Skeletal muscle tissue (tissue), 4 donors: ENCODE data around the gene HOXA9. TPM values are rescaled to one million over a fixed set of nuclear protein-coding genes. Genes with fewer than 3 reads are reported as not detected.

Experiments
- H3K27ac ChIP-seq: one replicate; pipeline ENCODE4 v1.7.0; 2013; ENCODE audit warnings: mild to moderate bottlenecking, low read depth, low read length, inconsistent platforms
- H3K27me3 ChIP-seq, 3 donors: one replicate each; pipeline ENCODE4 v1.7.0; 2013; ENCODE audit warnings: low read length in 3 of 3; ENCODE audit not compliant: control insufficient read depth in 3 of 3, insufficient read depth in 3 of 3
- H3K36me3 ChIP-seq, 3 donors: one replicate each; pipeline ENCODE4 v1.7.0; 2013; ENCODE audit warnings: low read length in 3 of 3; ENCODE audit not compliant: control insufficient read depth in 3 of 3, insufficient read depth in 3 of 3
- H3K4me1 ChIP-seq, 3 donors: one replicate each; pipeline ENCODE4 v1.7.0; 2013; ENCODE audit warnings: low read length in 3 of 3, mild to moderate bottlenecking in 3 of 3; ENCODE audit not compliant: control insufficient read depth in 3 of 3, insufficient read depth in 3 of 3
- H3K4me3 ChIP-seq, 3 donors: one replicate each; pipeline ENCODE4 v1.7.0; 2013; ENCODE audit warnings: low read length in 3 of 3
- H3K9ac ChIP-seq, 3 donors: one replicate each; pipeline ENCODE4 v1.7.0; 2013; ENCODE audit warnings: low read length in 3 of 3, mild to moderate bottlenecking in 3 of 3, moderate library complexity in 2 of 3, low read depth in 1 of 3
- H3K9me3 ChIP-seq, 3 donors: one replicate each; pipeline ENCODE4 v1.7.0; 2013; ENCODE audit warnings: low read length in 3 of 3; ENCODE audit not compliant: control insufficient read depth in 3 of 3
- total RNA-seq: library from RNA; depleted of rRNA; stranded (reverse); fragments of >200 nt; gene quantifications from one replicate; pipeline ENCODE4 v1.2.3, GENCODE V29; 2014
- donor health status: Osteomylitis.

The HOXA9 gene
- total RNA-seq, 1 donor from 2014 or later = 7.8 TPM

DNA sequence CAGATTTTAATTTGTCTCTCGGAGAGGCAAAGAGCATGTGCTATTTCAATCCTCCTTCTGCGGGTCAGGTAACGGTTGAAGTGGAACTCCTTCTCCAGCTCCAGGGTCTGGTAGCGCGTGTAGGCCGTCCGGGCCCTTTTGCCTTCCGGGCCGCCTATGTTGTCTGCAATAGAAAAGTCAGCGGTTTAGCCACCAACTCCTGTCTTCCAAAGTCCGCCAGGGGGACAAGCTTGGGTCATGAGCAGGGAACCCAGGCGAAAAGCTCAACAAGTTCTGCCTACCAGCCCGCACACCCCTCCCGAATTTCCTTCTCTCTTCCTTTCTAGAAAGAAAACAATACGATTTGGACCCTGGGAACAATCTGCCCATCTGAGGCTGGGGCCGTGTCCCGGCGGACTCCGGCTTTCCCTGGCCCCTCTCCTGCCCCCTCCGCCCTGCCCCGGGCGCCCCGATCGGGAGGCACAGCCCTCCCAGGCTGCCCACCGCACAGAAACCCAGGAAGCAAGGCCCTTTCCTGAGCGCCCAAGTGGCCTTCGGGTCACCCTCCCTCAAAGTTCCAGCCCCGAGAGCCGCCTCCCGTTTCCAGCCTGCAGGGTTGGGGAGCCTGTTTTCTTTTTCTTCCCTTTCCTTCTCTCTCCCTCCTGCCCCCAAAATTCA is 23.3 kb downstream of the HOXA9 start:
- no peaks in the 10 kb centered on the region for H3K9me3 ChIP-seq
- no peaks in the 10 kb centered on the region for H3K27me3 ChIP-seq
- peaks cover 7 to 14% (median 9%) of the 10 kb centered on the region in 3 donors for H3K4me1 ChIP-seq
- H3K4me3 ChIP-seq = peak overlapping the region; percentile 29 to 61 (median 49)
- H3K9ac ChIP-seq = peak overlapping the region in 1 of 3 donors; percentile 60
- H3K27ac ChIP-seq = no peak overlapping the region
- H3K36me3 ChIP-seq = peaks cover 17 to 49% (median 28%) of the 10 kb centered on the region in 3 donors

DNA sequence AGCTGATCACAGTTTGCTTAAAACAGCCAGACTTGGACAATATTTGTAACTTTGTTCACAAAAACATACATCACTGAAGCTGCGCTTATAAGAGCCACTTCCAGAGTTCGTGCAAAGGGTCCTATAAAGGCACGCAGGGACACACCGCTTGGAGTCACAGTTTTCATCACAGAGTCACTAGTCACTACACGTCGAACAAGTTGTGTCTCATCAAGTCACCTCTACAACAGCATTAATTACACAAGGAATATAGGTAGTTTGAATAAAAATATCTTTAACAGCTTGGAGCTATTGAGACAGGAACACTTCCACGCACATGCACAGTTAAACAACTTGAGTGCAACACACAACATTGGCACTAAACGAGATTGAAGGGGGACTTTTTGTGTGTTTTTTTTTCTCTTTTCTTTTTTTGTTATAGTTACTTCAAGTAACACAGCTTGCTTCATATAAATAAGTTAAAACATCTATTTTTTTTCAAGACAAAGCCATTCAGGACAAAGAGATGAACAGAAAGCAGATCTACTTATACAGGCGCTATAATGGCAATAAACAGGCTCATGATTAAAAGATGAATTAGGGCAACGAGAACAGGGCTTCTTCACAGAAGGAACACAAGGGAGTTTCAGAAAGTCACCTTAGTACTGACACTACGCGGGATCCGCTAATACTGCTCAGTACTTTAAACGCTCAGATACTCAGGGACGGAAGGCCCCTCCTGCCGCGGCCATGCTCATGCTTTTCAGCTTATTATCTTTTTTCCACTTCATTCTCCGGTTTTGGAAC is 24.0 kb downstream of the HOXA9 start:
- Histone ChIP-seq H3K27me3 (no peaks in the 10 kb centered on the region), H3K4me1 (peaks cover 7 to 15% (median 10%) of the 10 kb centered on the region in 3 donors), H3K36me3 (peaks cover 17 to 49% (median 28%) of the 10 kb centered on the region in 3 donors), H3K9ac (no peak overlapping the region), H3K27ac (no peak overlapping the region), H3K4me3 (peak overlapping the region in 1 of 3 donors; percentile 61), H3K9me3 (no peaks in the 10 kb centered on the region)

GRCh38 chr7:27140126-27140857 is 25.0 kb downstream of the HOXA9 start:
- H3K36me3 ChIP-seq = peaks cover 14 to 43% (median 22%) of the 10 kb centered on the region in 3 donors
- no peak overlapping the region for H3K9ac ChIP-seq
- no peak overlapping the region for H3K4me3 ChIP-seq
- peaks cover 7 to 23% (median 17%) of the 10 kb centered on the region in 3 donors for H3K4me1 ChIP-seq
- no peak overlapping the region for H3K27ac ChIP-seq
- no peaks in the 10 kb centered on the region for H3K9me3 ChIP-seq
- H3K27me3 ChIP-seq = no peaks in the 10 kb centered on the region

DNA sequence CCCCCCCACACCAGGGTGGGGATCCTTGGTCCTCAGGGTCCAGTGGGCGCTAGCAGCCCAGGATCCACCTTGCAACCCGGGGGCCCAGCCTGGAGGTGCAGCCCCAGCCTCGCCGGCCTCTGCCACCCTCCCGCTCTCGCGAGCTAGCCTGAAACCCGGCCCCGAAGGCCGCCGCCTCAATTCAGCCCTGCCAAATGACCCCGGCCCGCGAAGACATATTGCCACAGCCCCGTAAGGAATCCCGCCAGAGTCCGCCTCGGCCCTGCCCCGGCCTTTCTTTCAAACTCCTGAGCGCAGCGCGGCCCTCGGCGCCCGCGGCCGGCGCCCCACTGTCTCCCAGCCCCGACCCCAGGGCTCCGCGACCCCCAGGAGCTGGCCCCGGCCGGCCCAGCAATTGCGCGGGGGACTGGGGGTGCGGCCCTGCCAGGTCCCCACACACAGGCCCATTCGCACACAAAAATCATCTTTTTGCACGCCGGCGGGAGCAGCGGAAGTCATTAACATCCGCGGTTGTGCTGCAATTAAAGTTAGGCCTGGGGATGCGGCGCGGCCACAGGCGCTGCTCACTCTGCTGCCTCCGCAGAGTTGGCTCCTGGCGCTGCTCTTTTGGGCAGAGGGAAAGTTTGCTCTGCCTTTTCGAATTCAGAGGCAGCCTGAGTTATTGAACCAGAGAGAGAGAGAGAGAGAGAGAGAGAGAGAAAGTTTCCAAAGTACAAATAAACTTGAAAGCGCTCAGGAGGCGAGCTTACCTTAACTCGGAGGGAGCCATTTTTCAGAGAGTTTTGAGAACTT is 25.8 kb downstream of the HOXA9 start:
- Histone ChIP-seq H3K4me1 (peaks cover 11 to 30% (median 20%) of the 10 kb centered on the region in 3 donors), H3K9ac (no peak overlapping the region), H3K36me3 (peaks cover 14 to 36% (median 18%) of the 10 kb centered on the region in 3 donors), H3K27ac (no peak overlapping the region), H3K27me3 (no peaks in the 10 kb centered on the region), H3K4me3 (no peak overlapping the region), H3K9me3 (no peaks in the 10 kb centered on the region)

- Histone ChIP-seq H3K36me3 (peaks cover 10 to 30% (median 14%) of the 10 kb centered on the region in 3 donors), H3K9ac (no peak overlapping the region), H3K27me3 (no peaks in the 10 kb centered on the region), H3K27ac (no peak overlapping the region), H3K4me3 (no peak overlapping the region), H3K9me3 (no peaks in the 10 kb centered on the region), H3K4me1 (peaks cover 16 to 35% (median 25%) of the 10 kb centered on the region in 3 donors)
These were observed 26.4 kb downstream of the HOXA9 start for GRCh38 chr7:27138985-27139333.

GRCh38 chr7:27138472-27138871 is 26.9 kb downstream of the HOXA9 start:
- peaks cover 19 to 40% (median 30%) of the 10 kb centered on the region in 3 donors for H3K4me1 ChIP-seq
- peaks cover 8 to 28% (median 11%) of the 10 kb centered on the region in 3 donors for H3K36me3 ChIP-seq
- H3K4me3 ChIP-seq = no peak overlapping the region
- no peaks in the 10 kb centered on the region for H3K27me3 ChIP-seq
- H3K9ac ChIP-seq = no peak overlapping the region
- no peaks in the 10 kb centered on the region for H3K9me3 ChIP-seq
- H3K27ac ChIP-seq = no peak overlapping the region

DNA sequence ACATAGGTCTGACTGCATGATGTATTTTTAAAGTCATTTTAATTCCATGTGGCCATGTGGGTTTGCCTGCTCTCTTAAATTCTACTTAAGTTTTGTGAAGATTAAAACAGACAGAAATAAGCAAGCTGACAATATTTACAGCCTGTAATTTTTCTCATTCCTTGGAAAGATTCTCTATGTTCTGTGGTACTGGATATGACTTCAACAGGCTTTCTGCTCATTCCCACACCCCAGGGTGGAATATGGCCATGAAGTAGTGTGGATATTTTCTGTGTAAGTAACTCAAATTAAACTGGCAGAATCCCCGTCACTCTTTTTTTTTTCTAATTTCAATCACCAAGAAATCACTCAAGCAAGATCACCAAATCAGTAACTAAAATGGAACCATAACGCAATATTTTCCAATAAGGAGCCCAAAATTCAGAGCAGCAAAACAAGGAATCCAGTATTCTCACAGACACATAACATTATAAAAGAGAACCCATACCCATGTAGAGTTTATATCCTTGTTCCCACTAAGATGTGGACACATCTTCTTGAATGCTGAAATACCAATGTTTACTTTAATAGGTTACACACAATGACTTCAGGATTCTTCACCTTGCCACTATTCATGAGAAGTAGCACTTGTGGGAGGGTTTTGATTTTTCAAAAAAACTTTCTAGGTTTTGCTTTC is 27.6 kb downstream of the HOXA9 start:
- Histone ChIP-seq H3K4me3 (no peak overlapping the region), H3K36me3 (peaks cover 7 to 21% (median 8%) of the 10 kb centered on the region in 3 donors), H3K27ac (no peak overlapping the region), H3K4me1 (peaks cover 19 to 44% (median 35%) of the 10 kb centered on the region in 3 donors), H3K27me3 (no peaks in the 10 kb centered on the region), H3K9me3 (no peaks in the 10 kb centered on the region), H3K9ac (no peak overlapping the region)

- H3K9me3 ChIP-seq = no peaks in the 10 kb centered on the region
- peak overlapping the region in 1 of 3 donors; percentile 20 for H3K9ac ChIP-seq
- H3K4me1 ChIP-seq = peaks cover 29 to 56% (median 52%) of the 10 kb centered on the region in 3 donors
- H3K27ac ChIP-seq = no peak overlapping the region
- H3K36me3 ChIP-seq = peaks cover 0 to 3% (median 0%) of the 10 kb centered on the region in 3 donors
- peak overlapping the region in 1 of 3 donors; percentile 27 for H3K4me3 ChIP-seq
- H3K27me3 ChIP-seq = no peaks in the 10 kb centered on the region
These were observed 30.9 kb downstream of the HOXA9 start for GRCh38 chr7:27134392-27134791.
